HG03442 (cell line): ENCODE results near the gene FAM184B.

Experiments used
- ATAC-seq: cut with Tn5 transposase; IDR thresholded peaks from one replicate; pipeline ENCODE4 v1.9.1; 2021; ENCODE audit warnings: mild to moderate bottlenecking, moderate library complexity; ENCODE audit not compliant: unreplicated experiment

Gene FAM184B

GRCh38 chr4:17778431-17778830 lies 3.0 kb downstream of the FAM184B start:
- no peak for ATAC-seq

GRCh38 chr4:17773135-17773698 lies 8.2 kb downstream of the FAM184B start:
- no peak for ATAC-seq

DNA sequence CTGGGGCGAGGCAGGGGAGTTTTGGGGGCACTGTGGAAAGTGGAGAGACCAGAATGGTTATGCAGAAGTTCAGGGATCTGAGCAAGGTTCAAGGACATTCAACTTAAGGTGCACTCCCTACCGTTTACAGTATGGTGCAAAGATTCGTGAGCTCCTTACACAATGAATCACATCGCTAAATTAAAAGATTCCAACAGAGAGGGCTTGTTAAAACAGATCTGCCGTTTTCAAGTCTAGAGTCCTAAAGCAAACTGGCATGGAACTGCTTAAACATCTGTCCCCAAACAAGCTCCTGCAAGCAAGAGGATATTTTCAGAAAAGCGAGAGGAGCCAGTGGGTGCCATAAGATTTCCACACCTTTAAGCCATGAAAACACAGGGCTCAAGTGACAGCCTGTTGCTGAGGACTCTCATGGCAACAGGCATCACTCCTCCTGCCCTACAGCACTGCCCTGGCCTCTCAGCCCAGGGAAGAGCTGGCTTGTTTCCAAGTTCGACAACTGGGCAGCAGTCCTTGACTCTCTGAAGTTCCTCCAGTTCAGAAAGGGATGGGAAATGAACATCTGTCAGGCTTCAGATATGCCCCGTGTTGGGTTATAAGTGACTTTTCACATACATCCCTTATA lies 10.0 kb downstream of the FAM184B start:
- ATAC-seq, result no peak

DNA sequence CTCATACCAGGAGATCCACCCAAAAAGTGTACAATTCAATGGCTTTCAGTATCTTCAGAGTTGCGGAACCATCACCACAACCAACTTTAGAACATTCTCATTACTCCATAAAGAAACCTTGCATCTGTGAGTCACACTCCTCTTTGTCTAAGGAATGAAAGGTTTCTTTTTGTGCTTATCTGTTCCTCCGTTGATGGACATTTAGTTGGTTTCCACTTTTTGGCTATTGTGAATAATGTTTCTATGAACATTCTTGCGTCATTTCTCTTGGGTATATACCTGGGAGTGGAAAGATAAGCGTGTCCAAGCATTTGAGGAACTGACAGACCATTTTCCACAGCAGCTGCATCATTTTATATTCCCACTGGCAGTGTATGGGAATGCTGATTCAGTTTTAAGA lies 10.6 kb downstream of the FAM184B start:
- ATAC-seq, result no peak

DNA sequence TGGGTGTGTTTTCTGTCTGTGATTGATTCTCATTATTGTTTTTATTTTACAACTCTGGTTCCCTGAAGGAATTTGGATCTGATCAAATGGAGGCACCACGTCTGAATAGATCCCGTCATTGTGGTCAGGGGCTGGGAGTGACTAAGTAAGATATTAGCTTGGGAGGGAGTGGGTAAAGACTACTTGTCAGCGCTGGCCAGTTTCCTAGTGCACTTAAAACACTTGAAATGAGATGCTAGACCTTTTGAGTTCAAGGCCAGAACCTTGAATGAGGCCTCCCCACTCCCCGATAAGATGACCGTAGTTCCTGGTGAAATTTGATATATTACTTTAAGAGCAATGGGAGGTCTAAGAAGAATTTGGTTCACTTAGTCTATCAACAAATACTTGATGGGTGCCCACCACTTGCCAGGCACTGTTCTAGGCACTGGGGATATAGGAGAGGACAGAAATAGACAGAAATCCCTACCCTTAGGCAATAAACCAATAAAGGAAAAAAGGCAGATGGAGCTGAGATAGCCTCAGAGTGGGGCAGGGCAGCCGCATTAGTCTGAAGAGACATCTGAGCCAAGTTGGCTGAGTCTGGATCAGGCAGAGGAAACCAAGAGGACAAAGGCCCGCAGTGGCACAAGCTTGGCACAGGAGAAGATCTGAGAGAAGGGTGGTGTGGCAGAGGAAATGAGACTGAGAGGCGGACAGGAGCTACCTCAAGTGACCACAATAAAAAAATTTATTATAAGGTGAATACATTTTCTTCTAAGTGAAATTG lies 11.8 kb downstream of the FAM184B start:
- no peak for ATAC-seq

DNA sequence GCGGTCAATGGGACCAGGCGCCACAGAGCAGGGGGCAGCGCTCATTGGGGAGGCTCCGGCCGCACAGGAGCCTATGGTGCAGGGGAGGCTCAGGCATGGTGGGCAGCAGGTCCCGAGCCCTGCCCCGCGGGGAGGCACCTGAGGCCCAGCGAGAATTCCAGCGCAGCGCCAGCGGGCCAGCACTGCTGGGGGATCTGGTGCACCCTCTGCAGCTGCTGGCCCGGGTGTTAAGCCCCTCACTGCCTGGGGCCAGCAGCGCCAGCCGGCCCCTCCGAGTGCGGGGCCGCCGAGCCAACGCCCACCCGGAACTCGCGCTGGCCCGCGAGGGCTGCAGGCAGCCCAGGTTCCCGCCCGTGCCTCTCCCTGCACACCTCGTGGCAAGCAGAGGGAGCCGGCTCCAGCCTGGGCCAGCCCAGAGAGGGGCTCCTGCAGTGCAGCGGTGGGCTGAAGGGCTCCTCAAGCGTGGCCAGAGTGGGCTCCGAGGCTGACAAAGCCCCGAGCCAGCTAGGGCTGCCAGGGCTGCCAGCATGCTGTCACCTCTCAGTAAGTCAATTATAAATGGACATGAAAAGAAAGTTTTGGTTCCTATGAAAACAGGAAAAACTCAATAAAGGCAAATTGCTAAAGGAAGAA lies 14.5 kb downstream of the FAM184B start:
- no peak for ATAC-seq

DNA sequence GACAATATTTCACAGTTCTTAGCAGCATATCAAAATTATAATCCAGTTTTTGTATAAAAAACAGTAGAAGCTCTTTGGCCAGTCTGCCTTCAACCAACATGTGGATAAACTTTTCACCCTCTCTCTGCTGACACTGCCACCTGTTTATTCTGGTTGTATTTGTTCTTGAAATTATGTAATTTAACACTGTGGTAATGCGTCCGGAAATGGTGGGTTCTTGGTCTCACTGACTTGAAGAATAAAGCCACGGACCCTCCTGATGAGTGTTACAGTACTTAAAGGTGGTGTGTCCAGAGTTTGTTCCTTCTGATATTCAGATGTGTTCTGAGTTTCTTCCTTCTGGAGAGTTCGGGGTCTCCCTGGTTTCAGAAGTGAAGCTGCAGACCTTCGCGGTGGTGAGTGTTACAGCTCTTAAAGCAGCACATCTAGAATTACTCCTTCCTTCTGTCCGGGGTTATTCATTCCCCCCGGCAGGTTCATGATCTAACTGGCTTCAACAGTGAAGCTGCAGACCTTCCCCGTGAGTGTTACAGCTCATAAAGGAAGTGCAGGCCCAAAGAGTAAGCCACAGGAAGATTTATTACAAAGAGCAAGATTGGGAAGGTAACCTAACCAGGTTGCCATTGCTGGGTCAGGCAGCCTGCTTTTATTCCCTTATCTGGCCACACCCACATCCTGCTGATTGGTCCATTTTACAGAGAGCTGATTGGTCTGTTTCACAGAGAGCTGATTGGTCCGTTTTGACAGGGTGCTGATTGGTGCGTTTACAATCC lies 15.7 kb downstream of the FAM184B start:
- no peak for ATAC-seq

DNA sequence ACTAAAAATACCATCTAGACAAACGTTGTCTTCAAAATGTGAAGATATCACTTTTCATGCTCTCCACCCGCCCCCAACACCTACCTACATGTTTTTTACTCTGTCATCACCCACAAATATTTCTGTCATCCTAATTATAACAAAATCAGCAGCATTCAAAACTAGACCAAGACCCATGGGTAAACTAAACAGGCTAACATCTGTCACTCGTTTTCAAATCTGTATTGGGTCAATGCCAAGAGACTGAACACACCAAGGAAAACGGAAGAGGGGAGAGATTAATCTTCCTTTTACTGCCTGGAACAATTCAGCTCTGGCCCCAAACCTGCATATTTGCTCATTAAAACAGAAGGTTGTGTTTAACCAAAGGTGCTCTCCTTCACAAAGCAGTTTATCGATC lies 17.5 kb downstream of the FAM184B start:
- no peak for ATAC-seq

DNA sequence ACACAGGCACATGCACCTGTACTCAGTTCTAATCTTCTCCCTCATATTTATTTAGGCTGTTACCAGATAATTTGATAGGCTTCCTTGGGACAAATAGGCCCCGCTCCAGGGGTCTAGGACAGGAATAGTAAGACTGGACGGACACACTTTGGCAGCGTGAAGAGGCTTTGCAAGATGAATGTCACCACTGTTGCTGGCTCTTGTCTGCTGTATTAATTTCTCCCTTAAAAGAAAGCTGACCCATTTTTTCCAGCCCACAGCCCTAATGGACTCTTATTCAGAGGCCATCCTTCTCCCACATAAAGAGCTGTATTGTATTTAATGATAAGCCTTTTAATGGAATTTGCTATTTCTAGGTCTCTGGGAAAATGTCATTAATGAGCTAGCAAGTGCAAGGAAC lies 18.0 kb downstream of the FAM184B start:
- no peak for ATAC-seq

GRCh38 chr4:17762726-17763125 lies 18.7 kb downstream of the FAM184B start:
- no peak for ATAC-seq

DNA sequence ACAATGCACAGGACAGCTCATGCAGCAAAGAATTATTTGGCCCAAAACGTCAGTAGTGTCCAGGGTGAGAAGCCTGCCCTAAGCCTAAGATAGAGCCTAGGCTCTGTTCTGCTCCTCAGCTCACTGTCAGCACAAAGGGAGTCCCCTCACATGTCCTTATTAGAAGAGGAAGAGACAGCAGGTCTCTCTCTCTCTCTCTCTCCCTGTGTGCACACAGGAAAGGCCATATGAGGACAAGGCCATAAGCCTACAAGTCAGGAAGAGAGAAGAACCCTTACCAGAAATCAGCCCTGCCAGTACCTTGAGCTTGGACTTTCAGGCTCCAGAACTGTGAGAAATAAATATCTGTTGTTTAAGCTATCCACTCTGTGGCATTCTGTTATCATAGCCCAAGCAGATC lies 20.4 kb downstream of the FAM184B start:
- no peak for ATAC-seq

- ATAC-seq, result no peak
Observed at GRCh38 chr4:17760626-17761025, 20.8 kb downstream of the FAM184B start.

DNA sequence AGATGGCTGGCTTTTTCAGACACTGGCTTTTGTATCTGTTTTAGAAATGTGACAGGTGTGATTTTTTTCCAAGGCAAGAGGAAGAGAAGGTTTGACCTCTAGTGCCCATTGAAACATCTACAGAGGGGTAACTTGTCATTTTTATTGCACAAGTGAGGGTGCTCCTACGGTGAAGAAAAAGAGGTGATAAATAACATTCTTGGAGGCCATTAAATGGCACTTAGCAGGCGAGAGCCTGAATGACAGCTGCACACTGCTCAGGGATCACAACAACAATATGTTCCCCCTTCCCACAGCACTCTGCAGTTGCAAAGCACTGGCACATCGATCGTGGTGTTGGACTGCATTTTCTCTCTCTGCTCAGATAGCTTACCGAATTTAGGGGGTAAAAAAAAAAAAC lies 22.9 kb downstream of the FAM184B start:
- no peak for ATAC-seq

DNA sequence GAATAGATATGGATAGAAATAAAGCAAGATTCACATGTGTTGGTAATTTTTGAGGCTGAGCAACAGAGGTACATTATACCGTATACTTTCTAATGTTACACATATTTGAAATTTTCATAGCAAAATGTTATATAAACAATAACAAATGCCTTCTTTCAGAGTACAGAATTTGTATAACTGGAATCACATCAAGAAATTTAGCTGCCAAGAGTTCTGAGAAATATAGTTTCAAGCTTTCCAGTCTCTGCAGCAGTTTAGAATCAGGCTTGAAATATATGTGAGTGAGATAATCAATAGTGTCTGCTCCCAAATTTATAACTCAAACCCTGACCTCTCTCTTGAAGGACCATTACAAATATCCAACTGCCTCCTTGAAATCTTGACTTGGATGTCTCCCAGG lies 23.8 kb downstream of the FAM184B start:
- no peak for ATAC-seq

DNA sequence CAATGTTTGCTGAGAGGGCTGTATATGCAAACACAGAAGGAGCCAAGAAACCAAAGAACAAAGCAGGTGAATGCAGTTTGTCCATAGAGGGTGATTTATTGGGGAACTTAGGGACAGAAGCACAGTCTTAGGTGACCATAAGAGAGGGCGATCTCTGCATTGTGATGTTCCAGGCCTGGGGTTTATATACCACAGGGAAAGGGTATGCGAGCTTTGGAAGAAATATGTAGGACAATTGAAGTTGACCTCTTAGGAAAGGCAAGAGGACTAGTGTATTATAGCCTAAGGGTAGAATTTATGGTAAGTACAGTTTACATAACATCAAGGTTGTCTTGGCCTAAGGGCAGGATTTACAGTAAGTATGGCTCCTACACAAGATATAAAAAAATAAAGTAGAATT lies 27.8 kb downstream of the FAM184B start:
- ATAC-seq, result no peak

DNA sequence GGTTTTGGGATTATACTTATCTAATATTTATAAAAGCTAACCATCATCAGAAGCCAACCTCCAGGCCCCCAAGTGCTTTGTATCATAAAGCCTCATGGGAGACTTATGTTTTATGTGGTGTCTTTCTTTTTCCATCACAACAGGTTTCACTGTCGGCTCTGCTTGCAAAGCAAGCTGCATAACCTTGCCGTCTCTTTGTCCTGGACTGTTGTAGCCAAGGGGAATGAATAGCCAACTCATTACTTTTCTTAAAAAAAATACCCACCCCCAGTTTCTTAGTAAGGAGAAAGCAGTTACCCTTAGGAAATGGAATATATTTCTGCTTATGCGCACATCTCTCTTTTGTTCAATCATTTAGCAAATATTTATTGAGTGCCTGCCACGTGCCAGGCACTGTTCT lies 40.7 kb downstream of the FAM184B start:
- no peak for ATAC-seq

- ATAC-seq, result no peak
Observed at GRCh38 chr4:17736484-17736883, 44.9 kb downstream of the FAM184B start.

GRCh38 chr4:17726911-17727310 lies 54.5 kb downstream of the FAM184B start:
- ATAC-seq, result no peak

DNA sequence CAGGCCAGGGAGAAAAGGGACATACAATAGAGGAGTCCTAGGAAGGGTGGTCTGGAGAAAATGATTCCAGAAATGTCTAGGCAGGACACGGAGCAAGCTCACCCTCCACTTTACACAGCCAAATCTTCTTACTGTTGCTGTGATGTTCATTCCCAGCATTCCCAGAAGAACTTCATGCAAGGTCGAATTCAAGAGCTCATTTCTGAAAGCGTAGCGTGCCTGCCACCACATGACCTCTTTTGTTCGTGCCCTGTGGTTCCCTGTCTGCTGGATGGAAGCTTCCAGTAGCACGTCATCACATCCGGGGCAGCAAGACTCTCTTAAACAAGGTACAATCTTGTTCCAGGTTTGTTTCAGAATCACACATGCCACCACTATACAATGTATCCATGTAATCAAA lies 57.8 kb downstream of the FAM184B start:
- ATAC-seq, result no peak

GRCh38 chr4:17722356-17722700 lies 59.1 kb downstream of the FAM184B start:
- no peak for ATAC-seq
